ENCODE measurements around the gene DNAJB11. TPM values are rescaled to one million over a fixed set of nuclear protein-coding genes. Genes with fewer than 3 reads are reported as not detected.

The DNAJB11 gene
- total and polyA plus RNA-seq, 2 experiments from 2014 or later: 72.6 to 85.6 TPM

DNA sequence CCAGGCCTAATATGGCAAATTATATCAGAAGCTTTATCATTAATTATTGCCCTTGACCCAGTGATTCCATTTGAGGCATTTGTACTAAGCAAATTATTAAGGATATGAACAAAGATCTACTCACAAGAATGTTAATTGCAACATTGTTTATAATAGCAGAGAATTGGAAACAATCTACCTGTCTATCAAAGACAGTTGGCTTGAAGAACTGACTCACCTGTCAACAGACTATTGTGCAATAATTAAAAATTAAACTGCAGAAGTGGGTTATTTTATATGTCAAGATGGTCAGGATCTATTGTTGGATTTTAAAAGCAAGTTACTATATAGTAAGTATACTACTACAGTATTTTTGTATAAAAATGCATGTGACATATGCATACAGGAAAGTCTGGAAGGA lies 63.0 kb downstream of the DNAJB11 start:
- H3K27ac ChIP-seq (ENCODE audit: low read depth): no peak overlapping the region
- no peaks in the 10 kb centered on the region; the same call in 1 of the 2 replicates for H3K36me3 ChIP-seq (ENCODE audit: insufficient read depth)
- no peaks in the 10 kb centered on the region for H3F3A ChIP-seq (replicated peaks; ENCODE audit: low read depth)
- H3K27me3 Mint-ChIP-seq (ENCODE audit: insufficient read depth, low read depth, poor library complexity): peaks cover 4% of the 10 kb centered on the region
- H3K4me3 Mint-ChIP-seq: no peak overlapping the region
- H3K4me1 ChIP-seq (ENCODE audit: insufficient read depth): no peaks in the 10 kb centered on the region
- H3K4me3 ChIP-seq: no peak overlapping the region
- DNase-seq (ENCODE audit: low spot score): no peak
- peaks cover 5% of the 10 kb centered on the region; the same call in 1 of the 3 replicates for H3K4me1 Mint-ChIP-seq
- H3K36me3 Mint-ChIP-seq (ENCODE audit: low read depth): no peaks in the 10 kb centered on the region
- H3K79me2 ChIP-seq (replicated peaks; ENCODE audit: insufficient read depth): no peaks in the 10 kb centered on the region
- no peaks in the 10 kb centered on the region for H3K9me3 Mint-ChIP-seq
- H2AFZ ChIP-seq: no peak overlapping the region
- H4K20me1 ChIP-seq (replicated peaks; ENCODE audit: insufficient read depth): no peaks in the 10 kb centered on the region
- TF ChIP-seq ZNF331 (CRISPR knock-in tag; IDR thresholded peaks at IDR 0.05; ENCODE audit: low read depth) (no peak), EZH2phosphoT487 (IDR thresholded peaks at IDR 0.05; ENCODE audit: unreplicated experiment) (no peak), NANOG (IDR thresholded peaks at IDR 0.05; ENCODE audit: borderline replicate concordance) (no peak), EZH2 (IDR thresholded peaks at IDR 0.05; ENCODE audit: low read depth, unreplicated experiment) (no peak), POLR2AphosphoS5 (IDR thresholded peaks at IDR 0.05; ENCODE audit: low read depth) (no peak), ZNF114 (CRISPR knock-in tag; IDR thresholded peaks at IDR 0.05) (no peak), JUNB (IDR thresholded peaks at IDR 0.05; ENCODE audit: unreplicated experiment) (no peak), STAT1 (IDR thresholded peaks at IDR 0.05; ENCODE audit: unreplicated experiment) (no peak), CREB1 (CRISPR knock-in tag; IDR thresholded peaks at IDR 0.05; ENCODE audit: low read depth) (no peak)
- TF ChIP-seq, protein P1, sequence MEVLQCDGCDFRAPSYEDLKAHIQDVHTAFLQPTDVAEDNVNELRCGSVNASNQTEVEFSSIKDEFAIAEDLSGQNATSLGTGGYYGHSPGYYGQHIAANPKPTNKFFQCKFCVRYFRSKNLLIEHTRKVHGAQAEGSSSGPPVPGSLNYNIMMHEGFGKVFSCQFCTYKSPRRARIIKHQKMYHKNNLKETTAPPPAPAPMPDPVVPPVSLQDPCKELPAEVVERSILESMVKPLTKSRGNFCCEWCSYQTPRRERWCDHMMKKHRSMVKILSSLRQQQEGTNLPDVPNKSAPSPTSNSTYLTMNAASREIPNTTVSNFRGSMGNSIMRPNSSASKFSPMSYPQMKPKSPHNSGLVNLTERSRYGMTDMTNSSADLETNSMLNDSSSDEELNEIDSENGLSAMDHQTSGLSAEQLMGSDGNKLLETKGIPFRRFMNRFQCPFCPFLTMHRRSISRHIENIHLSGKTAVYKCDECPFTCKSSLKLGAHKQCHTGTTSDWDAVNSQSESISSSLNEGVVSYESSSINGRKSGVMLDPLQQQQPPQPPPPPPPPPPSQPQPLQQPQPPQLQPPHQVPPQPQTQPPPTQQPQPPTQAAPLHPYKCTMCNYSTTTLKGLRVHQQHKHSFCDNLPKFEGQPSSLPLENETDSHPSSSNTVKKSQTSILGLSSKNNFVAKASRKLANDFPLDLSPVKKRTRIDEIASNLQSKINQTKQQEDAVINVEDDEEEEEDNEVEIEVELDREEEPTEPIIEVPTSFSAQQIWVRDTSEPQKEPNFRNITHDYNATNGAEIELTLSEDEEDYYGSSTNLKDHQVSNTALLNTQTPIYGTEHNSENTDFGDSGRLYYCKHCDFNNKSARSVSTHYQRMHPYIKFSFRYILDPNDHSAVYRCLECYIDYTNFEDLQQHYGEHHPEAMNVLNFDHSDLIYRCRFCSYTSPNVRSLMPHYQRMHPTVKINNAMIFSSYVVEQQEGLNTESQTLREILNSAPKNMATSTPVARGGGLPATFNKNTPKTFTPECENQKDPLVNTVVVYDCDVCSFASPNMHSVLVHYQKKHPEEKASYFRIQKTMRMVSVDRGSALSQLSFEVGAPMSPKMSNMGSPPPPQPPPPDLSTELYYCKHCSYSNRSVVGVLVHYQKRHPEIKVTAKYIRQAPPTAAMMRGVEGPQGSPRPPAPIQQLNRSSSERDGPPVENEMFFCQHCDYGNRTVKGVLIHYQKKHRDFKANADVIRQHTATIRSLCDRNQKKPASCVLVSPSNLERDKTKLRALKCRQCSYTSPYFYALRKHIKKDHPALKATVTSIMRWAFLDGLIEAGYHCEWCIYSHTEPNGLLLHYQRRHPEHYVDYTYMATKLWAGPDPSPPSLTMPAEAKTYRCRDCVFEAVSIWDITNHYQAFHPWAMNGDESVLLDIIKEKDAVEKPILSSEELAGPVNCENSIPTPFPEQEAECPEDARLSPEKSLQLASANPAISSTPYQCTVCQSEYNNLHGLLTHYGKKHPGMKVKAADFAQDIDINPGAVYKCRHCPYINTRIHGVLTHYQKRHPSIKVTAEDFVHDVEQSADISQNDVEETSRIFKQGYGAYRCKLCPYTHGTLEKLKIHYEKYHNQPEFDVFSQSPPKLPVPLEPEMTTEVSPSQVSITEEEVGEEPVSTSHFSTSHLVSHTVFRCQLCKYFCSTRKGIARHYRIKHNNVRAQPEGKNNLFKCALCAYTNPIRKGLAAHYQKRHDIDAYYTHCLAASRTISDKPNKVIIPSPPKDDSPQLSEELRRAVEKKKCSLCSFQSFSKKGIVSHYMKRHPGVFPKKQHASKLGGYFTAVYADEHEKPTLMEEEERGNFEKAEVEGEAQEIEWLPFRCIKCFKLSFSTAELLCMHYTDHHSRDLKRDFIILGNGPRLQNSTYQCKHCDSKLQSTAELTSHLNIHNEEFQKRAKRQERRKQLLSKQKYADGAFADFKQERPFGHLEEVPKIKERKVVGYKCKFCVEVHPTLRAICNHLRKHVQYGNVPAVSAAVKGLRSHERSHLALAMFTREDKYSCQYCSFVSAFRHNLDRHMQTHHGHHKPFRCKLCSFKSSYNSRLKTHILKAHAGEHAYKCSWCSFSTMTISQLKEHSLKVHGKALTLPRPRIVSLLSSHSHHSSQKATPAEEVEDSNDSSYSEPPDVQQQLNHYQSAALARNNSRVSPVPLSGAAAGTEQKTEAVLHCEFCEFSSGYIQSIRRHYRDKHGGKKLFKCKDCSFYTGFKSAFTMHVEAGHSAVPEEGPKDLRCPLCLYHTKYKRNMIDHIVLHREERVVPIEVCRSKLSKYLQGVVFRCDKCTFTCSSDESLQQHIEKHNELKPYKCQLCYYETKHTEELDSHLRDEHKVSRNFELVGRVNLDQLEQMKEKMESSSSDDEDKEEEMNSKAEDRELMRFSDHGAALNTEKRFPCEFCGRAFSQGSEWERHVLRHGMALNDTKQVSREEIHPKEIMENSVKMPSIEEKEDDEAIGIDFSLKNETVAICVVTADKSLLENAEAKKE (CRISPR knock-in tag; IDR thresholded peaks at IDR 0.05): no peak
- TF ChIP-seq, protein P2, sequence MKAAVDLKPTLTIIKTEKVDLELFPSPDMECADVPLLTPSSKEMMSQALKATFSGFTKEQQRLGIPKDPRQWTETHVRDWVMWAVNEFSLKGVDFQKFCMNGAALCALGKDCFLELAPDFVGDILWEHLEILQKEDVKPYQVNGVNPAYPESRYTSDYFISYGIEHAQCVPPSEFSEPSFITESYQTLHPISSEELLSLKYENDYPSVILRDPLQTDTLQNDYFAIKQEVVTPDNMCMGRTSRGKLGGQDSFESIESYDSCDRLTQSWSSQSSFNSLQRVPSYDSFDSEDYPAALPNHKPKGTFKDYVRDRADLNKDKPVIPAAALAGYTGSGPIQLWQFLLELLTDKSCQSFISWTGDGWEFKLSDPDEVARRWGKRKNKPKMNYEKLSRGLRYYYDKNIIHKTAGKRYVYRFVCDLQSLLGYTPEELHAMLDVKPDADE (IDR thresholded peaks at IDR 0.05): no peak
- TF ChIP-seq, protein P3, sequence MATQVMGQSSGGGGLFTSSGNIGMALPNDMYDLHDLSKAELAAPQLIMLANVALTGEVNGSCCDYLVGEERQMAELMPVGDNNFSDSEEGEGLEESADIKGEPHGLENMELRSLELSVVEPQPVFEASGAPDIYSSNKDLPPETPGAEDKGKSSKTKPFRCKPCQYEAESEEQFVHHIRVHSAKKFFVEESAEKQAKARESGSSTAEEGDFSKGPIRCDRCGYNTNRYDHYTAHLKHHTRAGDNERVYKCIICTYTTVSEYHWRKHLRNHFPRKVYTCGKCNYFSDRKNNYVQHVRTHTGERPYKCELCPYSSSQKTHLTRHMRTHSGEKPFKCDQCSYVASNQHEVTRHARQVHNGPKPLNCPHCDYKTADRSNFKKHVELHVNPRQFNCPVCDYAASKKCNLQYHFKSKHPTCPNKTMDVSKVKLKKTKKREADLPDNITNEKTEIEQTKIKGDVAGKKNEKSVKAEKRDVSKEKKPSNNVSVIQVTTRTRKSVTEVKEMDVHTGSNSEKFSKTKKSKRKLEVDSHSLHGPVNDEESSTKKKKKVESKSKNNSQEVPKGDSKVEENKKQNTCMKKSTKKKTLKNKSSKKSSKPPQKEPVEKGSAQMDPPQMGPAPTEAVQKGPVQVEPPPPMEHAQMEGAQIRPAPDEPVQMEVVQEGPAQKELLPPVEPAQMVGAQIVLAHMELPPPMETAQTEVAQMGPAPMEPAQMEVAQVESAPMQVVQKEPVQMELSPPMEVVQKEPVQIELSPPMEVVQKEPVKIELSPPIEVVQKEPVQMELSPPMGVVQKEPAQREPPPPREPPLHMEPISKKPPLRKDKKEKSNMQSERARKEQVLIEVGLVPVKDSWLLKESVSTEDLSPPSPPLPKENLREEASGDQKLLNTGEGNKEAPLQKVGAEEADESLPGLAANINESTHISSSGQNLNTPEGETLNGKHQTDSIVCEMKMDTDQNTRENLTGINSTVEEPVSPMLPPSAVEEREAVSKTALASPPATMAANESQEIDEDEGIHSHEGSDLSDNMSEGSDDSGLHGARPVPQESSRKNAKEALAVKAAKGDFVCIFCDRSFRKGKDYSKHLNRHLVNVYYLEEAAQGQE (IDR thresholded peaks at IDR 0.05; ENCODE audit: unreplicated experiment): no peak
- TF ChIP-seq, protein P4, sequence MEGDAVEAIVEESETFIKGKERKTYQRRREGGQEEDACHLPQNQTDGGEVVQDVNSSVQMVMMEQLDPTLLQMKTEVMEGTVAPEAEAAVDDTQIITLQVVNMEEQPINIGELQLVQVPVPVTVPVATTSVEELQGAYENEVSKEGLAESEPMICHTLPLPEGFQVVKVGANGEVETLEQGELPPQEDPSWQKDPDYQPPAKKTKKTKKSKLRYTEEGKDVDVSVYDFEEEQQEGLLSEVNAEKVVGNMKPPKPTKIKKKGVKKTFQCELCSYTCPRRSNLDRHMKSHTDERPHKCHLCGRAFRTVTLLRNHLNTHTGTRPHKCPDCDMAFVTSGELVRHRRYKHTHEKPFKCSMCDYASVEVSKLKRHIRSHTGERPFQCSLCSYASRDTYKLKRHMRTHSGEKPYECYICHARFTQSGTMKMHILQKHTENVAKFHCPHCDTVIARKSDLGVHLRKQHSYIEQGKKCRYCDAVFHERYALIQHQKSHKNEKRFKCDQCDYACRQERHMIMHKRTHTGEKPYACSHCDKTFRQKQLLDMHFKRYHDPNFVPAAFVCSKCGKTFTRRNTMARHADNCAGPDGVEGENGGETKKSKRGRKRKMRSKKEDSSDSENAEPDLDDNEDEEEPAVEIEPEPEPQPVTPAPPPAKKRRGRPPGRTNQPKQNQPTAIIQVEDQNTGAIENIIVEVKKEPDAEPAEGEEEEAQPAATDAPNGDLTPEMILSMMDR (conservative IDR thresholded peaks at IDR 0.05; ENCODE audit: low read depth in 2 of 2): no peak
- no peak overlapping the region for H3K4me2 ChIP-seq
- no peaks in the 10 kb centered on the region for H3K27me3 ChIP-seq (ENCODE audit: insufficient read depth)
- ATAC-seq: no peak
- no peaks in the 10 kb centered on the region for H3K9me2 ChIP-seq (ENCODE audit: insufficient read depth)
- no peak overlapping the region for H3K27ac Mint-ChIP-seq
